HG03103 (cell line): ENCODE results near the gene DMBX1.

ENCODE experiments used
- ATAC-seq: cut with Tn5 transposase; IDR thresholded peaks from one replicate; pipeline ENCODE4 v1.9.1; 2021; ENCODE audit warnings: low read depth; ENCODE audit not compliant: unreplicated experiment

The DMBX1 gene

GRCh38 chr1:46489638-46490405 lies at the start of gene DMBX1:
Gene DMBX1 (plus strand): TSS chr1:46489836. CDS start chr1:46507011, 17,175 bp downstream.
- ATAC-seq = no peak

- ATAC-seq = no peak
Observed at GRCh38 chr1:46440478-46440877, 49.2 kb upstream of the DMBX1 start.

GRCh38 chr1:46442317-46443161 lies 47.1 kb upstream of the DMBX1 start:
- ATAC-seq = peak; percentile 53

- no peak for ATAC-seq
Observed at GRCh38 chr1:46444466-46444865, 45.2 kb upstream of the DMBX1 start.

GRCh38 chr1:46445773-46446256 lies 43.8 kb upstream of the DMBX1 start:
- no peak for ATAC-seq

GRCh38 chr1:46446646-46447498 lies 42.8 kb upstream of the DMBX1 start:
- ATAC-seq = no peak

GRCh38 chr1:46447499-46448108 lies 42.0 kb upstream of the DMBX1 start:
- ATAC-seq = no peak

GRCh38 chr1:46448109-46448911 lies 41.3 kb upstream of the DMBX1 start:
- ATAC-seq = no peak

GRCh38 chr1:46449223-46450159 lies 40.1 kb upstream of the DMBX1 start:
- ATAC-seq = no peak

GRCh38 chr1:46450160-46450517 lies 39.5 kb upstream of the DMBX1 start:
- no peak for ATAC-seq

- no peak for ATAC-seq
Observed at GRCh38 chr1:46451948-46452930, 37.4 kb upstream of the DMBX1 start.

GRCh38 chr1:46452931-46453325 lies 36.7 kb upstream of the DMBX1 start:
- ATAC-seq = no peak

- ATAC-seq = no peak
Observed at GRCh38 chr1:46453449-46453848, 36.2 kb upstream of the DMBX1 start.

GRCh38 chr1:46455951-46456350 lies 33.7 kb upstream of the DMBX1 start:
- ATAC-seq = no peak

GRCh38 chr1:46456411-46456963 lies 33.1 kb upstream of the DMBX1 start:
- ATAC-seq = no peak

- ATAC-seq = no peak
Observed at GRCh38 chr1:46457178-46457577, 32.5 kb upstream of the DMBX1 start.

- ATAC-seq = no peak
Observed at GRCh38 chr1:46458190-46458589, 31.4 kb upstream of the DMBX1 start.
